OCI-LY1 (cell line): ENCODE measurements around the gene HYDIN.

ENCODE experiments used
- CTCF ChIP-seq: fragments of 200-600 bp; sonication (generic), shearing (Covaris generic); IDR thresholded peaks from 2 replicates; pipeline ENCODE4 v1.5.1; 2017; ENCODE audit warnings: mild to moderate bottlenecking, antibody characterized with exemption, low read length, moderate library complexity, mixed read lengths
- EZH2 ChIP-seq: fragments of 200-600 bp; sonication (generic), shearing (Covaris generic); IDR thresholded peaks from 2 replicates; pipeline ENCODE4 v1.8.0; 2017; ENCODE audit warnings: borderline replicate concordance, mixed run types, mild to moderate bottlenecking, antibody characterized with exemption, low read length, moderate library complexity, mixed read lengths

GRCh38 chr16:70777973-70778406 lies 452.5 kb downstream of the HYDIN start:
- TF ChIP-seq CTCF (no peak), EZH2 (no peak)
